Measurements from ENCODE around the gene PCGF1.

The PCGF1 gene

DNA sequence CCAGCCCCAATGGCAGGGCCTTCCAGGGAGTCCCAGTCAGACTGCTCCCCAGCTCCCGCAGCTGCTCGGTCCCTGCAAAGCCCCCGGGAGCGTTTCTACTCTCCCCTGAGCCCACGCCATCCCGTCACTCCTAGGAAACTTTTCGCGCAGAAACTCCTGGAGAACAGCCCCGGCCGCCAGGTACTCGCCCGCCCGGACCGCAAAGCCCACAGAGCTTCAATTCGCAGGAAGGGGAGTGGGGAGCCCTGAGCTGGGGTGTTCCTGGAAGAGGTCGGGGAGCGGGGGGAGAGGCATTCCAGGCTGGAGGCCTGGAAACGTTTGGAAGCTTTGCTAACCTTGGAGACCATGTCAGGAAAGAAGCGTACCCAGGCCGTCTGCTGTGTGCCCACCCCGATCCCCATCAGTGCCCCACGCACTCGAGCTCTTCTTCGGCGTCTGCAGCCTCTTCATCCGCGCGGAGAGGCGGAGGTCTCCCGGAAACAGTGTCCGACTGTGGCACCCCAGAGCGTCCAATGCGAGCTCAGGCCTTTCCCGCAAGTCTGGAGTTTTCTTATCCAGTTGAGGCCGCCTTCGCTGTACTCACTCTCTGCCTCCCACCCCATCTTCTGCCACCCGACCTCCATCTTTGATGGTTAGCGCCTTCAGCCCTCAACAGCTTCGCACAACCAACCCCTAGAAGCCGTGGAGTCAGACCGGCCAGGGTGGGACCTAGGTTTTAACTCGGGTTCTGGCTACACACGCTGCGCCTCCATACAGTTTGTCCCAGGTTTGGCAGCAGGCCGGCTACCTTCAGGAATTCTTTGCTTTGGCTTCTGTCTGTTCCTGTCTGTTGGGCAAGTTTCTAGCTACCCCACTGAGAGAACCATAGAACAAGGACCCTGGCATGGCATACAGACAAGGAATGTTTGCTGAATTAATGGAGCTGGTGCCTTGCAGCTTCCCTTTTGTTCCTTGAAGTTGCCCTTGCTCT, 3.7 kb downstream of the PCGF1 start:
- Histone ChIP-seq H3K27me3 (ENCODE audit: insufficient read depth, low read depth, severe bottlenecking) (no peaks in the 10 kb centered on the region), H3K4me3 (ENCODE audit: low read depth, low read length) (no peak overlapping the region), H3K36me3 (peaks cover 34% of the 10 kb centered on the region), H3K9me3 (ENCODE audit: severe bottlenecking) (no peaks in the 10 kb centered on the region), H3K27ac (no peak overlapping the region)
- no peak for DNase-seq
- no peak for TF ChIP-seq CTCF (IDR thresholded peaks at IDR 0.05; ENCODE audit: low read depth, low read length)

GRCh38 chr2:74502720-74503505, 4.6 kb downstream of the PCGF1 start:
- H3K27me3 ChIP-seq (ENCODE audit: insufficient read depth, low read depth, severe bottlenecking), result no peaks in the 10 kb centered on the region
- no peak for DNase-seq
- no peak for TF ChIP-seq CTCF (IDR thresholded peaks at IDR 0.05; ENCODE audit: low read depth, low read length)
- peak overlapping the region; percentile 71 for H3K27ac ChIP-seq
- peaks cover 36% of the 10 kb centered on the region for H3K36me3 ChIP-seq
- no peaks in the 10 kb centered on the region for H3K9me3 ChIP-seq (ENCODE audit: severe bottlenecking)
- H3K4me3 ChIP-seq (ENCODE audit: low read depth, low read length), result no peak overlapping the region

DNA sequence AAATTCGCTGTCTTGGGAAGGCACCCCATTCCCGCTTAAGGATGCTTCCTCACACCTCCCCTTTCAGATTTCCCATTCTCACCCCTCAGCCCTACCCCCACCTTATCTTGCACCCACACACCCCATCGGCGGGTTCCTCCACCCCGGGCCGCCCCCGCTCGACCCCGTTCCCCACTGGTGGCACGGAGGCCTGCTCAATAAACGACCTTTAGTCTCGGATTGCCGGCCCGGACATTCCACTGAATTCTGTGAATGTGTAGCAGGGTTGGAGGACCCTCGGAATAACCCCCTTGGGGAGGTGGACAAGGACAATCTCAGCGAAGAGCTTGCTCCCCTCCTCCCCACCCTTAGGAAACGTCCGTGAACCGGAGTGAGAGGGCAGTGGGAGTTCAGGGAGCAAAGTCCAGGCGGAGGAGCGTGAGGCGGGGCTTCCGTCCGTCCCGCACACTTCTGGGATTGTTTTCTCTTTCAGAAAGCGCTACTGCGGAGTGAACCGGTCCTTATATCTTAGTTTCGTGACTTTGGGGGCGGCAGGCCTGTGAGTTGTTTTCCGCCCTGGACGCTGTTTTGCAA, 5.3 kb downstream of the PCGF1 start:
- H3K36me3 ChIP-seq, result peaks cover 33% of the 10 kb centered on the region
- DNase-seq, result no peak
- no peaks in the 10 kb centered on the region for H3K27me3 ChIP-seq (ENCODE audit: insufficient read depth, low read depth, severe bottlenecking)
- H3K9me3 ChIP-seq (ENCODE audit: severe bottlenecking), result no peaks in the 10 kb centered on the region
- peak overlapping the region; percentile 71 for H3K27ac ChIP-seq
- peak overlapping the region; percentile 13 for H3K4me3 ChIP-seq (ENCODE audit: low read depth, low read length)
- no peak for TF ChIP-seq CTCF (IDR thresholded peaks at IDR 0.05; ENCODE audit: low read depth, low read length)

DNA sequence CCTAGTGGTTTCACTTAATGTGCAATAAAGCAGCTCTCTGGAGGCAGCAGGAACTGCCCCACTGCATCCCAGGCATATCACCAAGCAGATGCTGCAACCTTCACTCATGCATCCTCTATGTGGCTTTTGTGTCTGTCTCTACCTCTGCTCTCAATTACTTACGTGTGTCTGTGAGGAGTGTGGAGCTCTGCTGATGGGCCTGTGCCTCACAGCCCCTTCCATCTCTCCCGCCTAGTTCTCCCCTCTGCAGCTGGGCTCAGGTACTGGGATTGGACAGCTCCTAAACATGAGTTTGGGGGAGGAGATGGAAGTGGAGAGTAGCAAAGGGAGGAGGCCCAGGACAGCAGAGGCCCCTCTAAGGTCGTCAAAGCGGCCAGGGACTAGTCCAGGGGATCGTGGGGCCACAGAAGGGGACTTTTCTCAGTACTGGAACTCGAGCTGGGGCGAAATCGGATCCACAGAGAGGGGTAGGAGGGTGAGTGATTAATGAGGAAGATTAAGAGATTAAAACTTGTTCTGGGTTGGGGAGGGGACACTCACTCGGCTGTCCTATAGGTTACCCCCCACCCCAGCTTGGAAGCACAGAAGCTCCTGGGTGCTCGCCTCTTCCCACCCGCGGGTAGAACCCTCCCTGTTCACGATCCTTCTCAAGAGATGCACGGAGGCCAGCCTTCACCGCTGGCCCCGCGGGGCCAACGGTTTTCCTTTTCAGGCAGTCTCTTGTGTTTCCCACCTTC, 6.0 kb downstream of the PCGF1 start:
- H3K36me3 ChIP-seq, result peaks cover 28% of the 10 kb centered on the region
- peak overlapping the region; percentile 13 for H3K4me3 ChIP-seq (ENCODE audit: low read depth, low read length)
- peak overlapping the region; percentile 71 for H3K27ac ChIP-seq
- TF ChIP-seq CTCF (IDR thresholded peaks at IDR 0.05; ENCODE audit: low read depth, low read length), result 0 out of 2 replicates have a peak, but pooled peaks have one; percentile 6
- peak; percentile 91 for DNase-seq
- no peaks in the 10 kb centered on the region for H3K9me3 ChIP-seq (ENCODE audit: severe bottlenecking)
- H3K27me3 ChIP-seq (ENCODE audit: insufficient read depth, low read depth, severe bottlenecking), result no peaks in the 10 kb centered on the region

- Histone ChIP-seq H3K27ac (peak overlapping the region; percentile 71), H3K9me3 (ENCODE audit: severe bottlenecking) (no peaks in the 10 kb centered on the region), H3K27me3 (ENCODE audit: insufficient read depth, low read depth, severe bottlenecking) (no peaks in the 10 kb centered on the region), H3K4me3 (ENCODE audit: low read depth, low read length) (no peak overlapping the region), H3K36me3 (peaks cover 26% of the 10 kb centered on the region)
- TF ChIP-seq CTCF (IDR thresholded peaks at IDR 0.05; ENCODE audit: low read depth, low read length), result no peak
- DNase-seq, result no peak
Observed at GRCh38 chr2:74500578-74500946, 6.9 kb downstream of the PCGF1 start.

Measured in WERI-Rb-1 (cell line).